ENCODE measurements around the gene ELL.

Gene ELL

DNA sequence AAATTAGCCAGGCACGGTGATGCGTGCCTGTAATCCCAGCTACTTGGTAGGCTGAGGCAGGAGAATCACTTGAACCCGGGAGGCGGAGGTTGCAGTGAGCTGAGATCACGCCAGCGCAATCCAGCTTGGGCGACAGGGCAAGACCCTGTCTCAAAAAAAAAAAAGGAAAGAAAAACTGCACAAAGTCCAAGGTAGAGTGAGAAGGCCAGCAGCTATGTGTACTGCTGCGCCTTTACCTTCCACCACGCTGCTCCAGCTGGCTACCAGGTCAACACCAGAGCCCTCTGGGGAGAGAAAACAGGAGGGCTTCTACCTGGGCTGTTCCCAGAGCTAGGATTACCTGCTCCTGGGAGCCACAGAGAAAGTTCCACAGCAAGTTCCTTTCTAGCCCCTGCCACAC lies 3.2 kb downstream of the ELL start:
- DNase-seq = no peak
- Mint-ChIP-seq H3K9me3 (no peaks in the 10 kb centered on the region), H3K27me3 (ENCODE audit: low read depth, poor library complexity) (peaks cover 11% of the 10 kb centered on the region), H3K36me3 (ENCODE audit: low read depth) (no peaks in the 10 kb centered on the region), H3K27ac (no peak overlapping the region), H3K4me3 (no peak overlapping the region), H3K4me1 (peaks cover 57% of the 10 kb centered on the region)
- no peak for TF ChIP-seq CTCF (IDR thresholded peaks at IDR 0.05)

DNA sequence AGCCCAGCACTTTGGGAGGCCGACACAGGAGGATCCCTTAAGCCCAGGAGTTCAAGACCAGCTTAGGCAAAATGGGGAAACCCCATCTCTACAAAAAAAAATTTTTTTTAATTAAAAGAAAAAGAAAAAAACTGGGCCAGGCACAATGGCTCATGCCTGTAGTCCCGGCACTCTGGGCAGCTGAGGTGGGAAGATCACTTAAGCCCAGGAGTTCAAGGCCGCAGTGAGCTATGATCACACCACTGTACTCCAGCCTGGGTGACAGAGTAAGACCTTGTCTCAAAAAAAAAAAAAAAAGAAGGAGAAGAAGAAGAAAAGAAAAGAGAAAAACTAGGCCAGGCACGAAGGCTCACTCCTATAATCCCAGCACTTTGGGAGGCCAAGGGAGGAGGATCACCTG lies 4.3 kb downstream of the ELL start:
- Mint-ChIP-seq H3K27me3 (ENCODE audit: low read depth, poor library complexity) (peaks cover 8% of the 10 kb centered on the region), H3K4me1 (peaks cover 64% of the 10 kb centered on the region), H3K9me3 (no peaks in the 10 kb centered on the region), H3K36me3 (ENCODE audit: low read depth) (no peaks in the 10 kb centered on the region), H3K27ac (no peak overlapping the region), H3K4me3 (no peak overlapping the region)
- DNase-seq = no peak
- TF ChIP-seq CTCF (IDR thresholded peaks at IDR 0.05) = no peak

DNA sequence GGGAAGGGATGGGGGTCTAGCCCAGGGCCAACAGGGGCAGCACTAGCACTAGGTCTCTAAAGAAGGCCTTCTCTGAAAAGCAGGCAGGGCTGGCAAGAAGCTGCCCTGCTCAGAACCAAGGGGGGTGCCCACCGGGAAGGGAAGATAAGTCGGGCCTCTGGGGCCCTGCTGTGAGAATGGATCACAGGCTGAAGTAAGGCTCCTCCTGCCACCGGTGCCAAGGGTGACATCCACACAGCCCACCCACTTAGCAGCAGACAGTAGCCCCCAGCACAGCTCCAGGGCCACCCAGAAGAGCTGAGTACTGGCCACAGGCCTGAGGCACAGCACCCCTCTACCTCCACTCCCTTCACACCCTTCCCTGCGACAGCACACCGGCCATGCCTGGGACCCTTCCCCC lies 5.9 kb downstream of the ELL start:
- Mint-ChIP-seq H3K36me3 (ENCODE audit: low read depth) (no peaks in the 10 kb centered on the region), H3K27ac (no peak overlapping the region), H3K9me3 (no peaks in the 10 kb centered on the region), H3K4me1 (peaks cover 64% of the 10 kb centered on the region), H3K27me3 (ENCODE audit: low read depth, poor library complexity) (peaks cover 5% of the 10 kb centered on the region), H3K4me3 (no peak overlapping the region)
- TF ChIP-seq CTCF (IDR thresholded peaks at IDR 0.05) = no peak
- no peak for DNase-seq

- no peak for DNase-seq
- Mint-ChIP-seq H3K36me3 (ENCODE audit: low read depth) (no peaks in the 10 kb centered on the region), H3K4me3 (no peak overlapping the region), H3K4me1 (peaks cover 54% of the 10 kb centered on the region), H3K27ac (peak overlapping the region; percentile 80), H3K27me3 (ENCODE audit: low read depth, poor library complexity) (peaks cover 4% of the 10 kb centered on the region), H3K9me3 (no peaks in the 10 kb centered on the region)
- TF ChIP-seq CTCF (IDR thresholded peaks at IDR 0.05) = no peak
These were observed 6.8 kb downstream of the ELL start for GRCh38 chr19:18514800-18515682.

- no peak for TF ChIP-seq CTCF (IDR thresholded peaks at IDR 0.05)
- no peak for DNase-seq
- H3K9me3 Mint-ChIP-seq = no peaks in the 10 kb centered on the region
- H3K4me3 Mint-ChIP-seq = no peak overlapping the region
- peaks cover 52% of the 10 kb centered on the region for H3K4me1 Mint-ChIP-seq
- no peaks in the 10 kb centered on the region for H3K36me3 Mint-ChIP-seq (ENCODE audit: low read depth)
- H3K27ac Mint-ChIP-seq = peak overlapping the region; percentile 63
- peaks cover 10% of the 10 kb centered on the region for H3K27me3 Mint-ChIP-seq (ENCODE audit: low read depth, poor library complexity)
These were observed 8.0 kb downstream of the ELL start for GRCh38 chr19:18513868-18514267.

DNA sequence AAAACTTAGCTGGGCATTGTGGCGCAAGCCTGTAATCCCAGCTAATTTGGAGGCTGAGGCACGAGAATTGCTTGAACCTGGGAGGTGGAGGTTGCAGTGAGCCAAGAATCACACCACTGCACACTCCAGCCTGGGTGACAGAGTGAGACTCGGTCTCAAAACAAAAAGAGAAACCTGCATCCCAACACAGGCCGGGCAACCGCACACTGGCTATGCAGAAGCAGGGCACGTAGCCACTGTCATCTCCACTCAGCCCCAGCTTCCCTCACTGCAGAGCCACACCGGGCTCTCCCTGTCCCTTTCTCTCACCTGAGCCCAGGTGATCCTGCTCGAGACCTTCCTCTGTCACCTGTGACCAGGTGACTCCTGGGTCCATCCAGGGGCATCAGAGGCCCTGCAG lies 11.7 kb downstream of the ELL start:
- Mint-ChIP-seq H3K9me3 (no peaks in the 10 kb centered on the region), H3K36me3 (ENCODE audit: low read depth) (no peaks in the 10 kb centered on the region), H3K27me3 (ENCODE audit: low read depth, poor library complexity) (peaks cover 6% of the 10 kb centered on the region), H3K4me1 (peaks cover 54% of the 10 kb centered on the region), H3K27ac (no peak overlapping the region), H3K4me3 (no peak overlapping the region)
- no peak for DNase-seq
- no peak for TF ChIP-seq CTCF (IDR thresholded peaks at IDR 0.05)
